Measurements from ENCODE around the gene OR13C8. TPM values are rescaled to one million over a fixed set of nuclear protein-coding genes. Genes with fewer than 3 reads are reported as not detected.
"Not testable (repeated sequence)": the region's sequence is repeated elsewhere in the genome, so short reads cannot be mapped to it uniquely, and the experiment has no call there.

OR13C8 gene, protein sequence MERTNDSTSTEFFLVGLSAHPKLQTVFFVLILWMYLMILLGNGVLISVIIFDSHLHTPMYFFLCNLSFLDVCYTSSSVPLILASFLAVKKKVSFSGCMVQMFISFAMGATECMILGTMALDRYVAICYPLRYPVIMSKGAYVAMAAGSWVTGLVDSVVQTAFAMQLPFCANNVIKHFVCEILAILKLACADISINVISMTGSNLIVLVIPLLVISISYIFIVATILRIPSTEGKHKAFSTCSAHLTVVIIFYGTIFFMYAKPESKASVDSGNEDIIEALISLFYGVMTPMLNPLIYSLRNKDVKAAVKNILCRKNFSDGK
- total RNA-seq (2014; rRNA removed; shearing (Covaris generic)): not detected in 2 replicates
- polyA plus RNA-seq (2015; cell fraction: cytosol; rRNA removed): not detected in 2 replicates
- not detected in 2 replicates for polyA plus RNA-seq (2015; cell fraction: nucleus; rRNA removed)

DNA sequence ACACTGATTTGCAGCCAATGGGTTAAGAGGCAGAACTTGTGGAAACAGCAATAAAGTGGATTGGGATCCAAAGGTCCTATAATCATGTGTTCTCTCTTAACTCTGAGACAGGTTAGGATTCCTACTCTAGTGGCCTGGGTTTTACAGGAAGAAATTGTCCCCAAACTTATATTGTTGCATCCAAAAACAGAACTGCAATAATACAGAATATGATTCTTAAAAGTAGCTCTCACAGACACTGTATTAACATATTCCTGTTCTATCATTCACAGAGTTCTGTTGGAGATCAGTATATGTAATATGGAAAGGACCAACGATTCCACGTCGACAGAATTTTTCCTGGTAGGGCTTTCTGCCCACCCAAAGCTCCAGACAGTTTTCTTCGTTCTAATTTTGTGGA, at the start of gene OR13C8:
Gene OR13C8 (plus strand): TSS at position 301 of the 400 bp plus-strand sequence. CDS start 0 bp downstream, at position 301.
- in situ Hi-C loops (cut with HindIII; ENCODE audit: low pct_unique_long_range_greater_than_20kb, low sequenced_read_pairs): no loop called here
- DNase-seq (ENCODE audit: low read depth, low spot score): no peak

DNA sequence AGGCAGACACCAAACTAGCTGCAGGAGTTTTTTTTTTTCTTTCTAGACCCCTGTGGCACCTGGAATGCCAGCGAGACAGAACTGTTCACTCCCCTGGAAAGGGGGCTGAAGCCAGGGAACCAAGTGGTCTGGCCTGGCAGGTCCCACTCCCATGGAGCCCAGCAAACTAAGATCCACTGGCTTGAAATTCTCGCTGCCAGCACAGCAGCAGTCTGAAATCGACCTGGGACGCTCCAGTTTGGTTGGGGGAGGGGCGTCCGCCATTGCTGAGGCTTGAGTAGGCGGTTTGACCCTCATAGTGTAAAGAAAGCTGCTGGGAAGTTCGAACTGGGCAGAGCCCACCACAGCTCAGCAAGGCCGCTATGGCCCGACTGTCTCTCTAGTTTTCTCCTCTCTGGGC, 48.7 kb upstream of the OR13C8 start:
- DNase-seq (ENCODE audit: low read depth, low spot score); in situ Hi-C loops (cut with HindIII; ENCODE audit: low pct_unique_long_range_greater_than_20kb, low sequenced_read_pairs): not testable (repeated sequence)

DNA sequence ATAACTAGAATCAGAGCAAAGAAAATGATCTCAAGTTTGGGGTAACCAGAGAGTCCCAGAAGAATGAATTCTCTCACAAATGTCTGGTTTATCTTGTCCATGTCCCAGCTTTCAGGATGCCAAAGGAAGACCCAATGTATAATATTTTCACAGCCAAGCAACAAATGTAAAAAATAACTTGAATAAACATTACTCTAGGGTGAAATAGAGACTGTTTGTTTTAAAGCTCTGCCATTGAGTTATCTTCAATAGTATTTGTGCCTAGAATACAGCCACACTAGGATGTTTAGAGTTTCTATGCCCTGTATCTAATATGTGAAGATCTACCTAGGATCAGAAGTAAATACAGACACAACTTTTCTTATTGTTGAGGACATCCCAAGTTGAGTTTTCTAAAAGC, 41.9 kb upstream of the OR13C8 start, which contains the start of gene OR13C4:
Gene OR13C4 (minus strand): TSS at position 101 of the 400 bp plus-strand sequence. CDS start 0 bp downstream, at position 101.
- in situ Hi-C loops (cut with HindIII; ENCODE audit: low pct_unique_long_range_greater_than_20kb, low sequenced_read_pairs): no loop called here
- no peak for DNase-seq (ENCODE audit: low read depth, low spot score)

DNA sequence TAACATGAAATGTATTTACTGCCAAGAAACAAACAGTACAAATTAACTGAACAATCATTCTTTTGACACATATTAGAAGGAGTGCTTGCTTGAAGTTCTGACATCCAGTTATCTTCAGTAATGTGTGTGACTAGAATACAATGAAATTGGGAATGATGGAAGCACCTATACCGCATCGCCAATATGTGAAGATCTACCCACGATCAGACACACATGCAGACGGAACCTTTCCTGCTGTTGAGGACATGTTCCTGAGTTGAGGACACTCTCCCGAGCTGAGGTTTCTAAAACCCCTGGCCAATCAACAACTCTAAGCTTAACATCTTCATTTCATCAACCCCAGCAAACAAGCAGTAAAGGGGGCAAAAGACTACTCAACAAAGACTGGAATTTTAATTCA, 32.2 kb upstream of the OR13C8 start, which contains the start of gene OR13C3:
Gene OR13C3 (minus strand): TSS at position 101 of the 400 bp plus-strand sequence. CDS start 133 bp downstream, outside the sequence.
- DNase-seq (ENCODE audit: low read depth, low spot score): no peak
- in situ Hi-C loops (cut with HindIII; ENCODE audit: low pct_unique_long_range_greater_than_20kb, low sequenced_read_pairs): no loop called here

DNA sequence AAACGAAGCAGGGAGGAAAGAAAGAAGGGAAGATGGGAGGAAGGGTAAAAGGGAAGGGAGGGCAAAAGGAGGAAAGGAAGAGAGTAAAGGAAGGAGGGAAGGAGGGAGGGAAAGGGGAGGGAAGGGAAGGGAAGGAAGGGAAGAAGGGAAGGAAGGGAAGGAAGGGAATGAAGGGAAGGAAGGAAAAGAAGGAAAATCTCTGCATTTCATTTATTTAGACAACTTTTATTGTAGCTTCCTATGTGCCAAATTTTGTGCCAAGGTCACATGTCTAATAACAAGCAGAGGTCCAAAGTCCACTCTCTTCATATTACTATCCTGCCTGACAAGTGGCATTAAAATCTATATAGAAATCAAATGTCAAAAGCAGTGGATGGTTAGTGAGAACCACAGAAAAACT, 29.7 kb upstream of the OR13C8 start:
- in situ Hi-C loops (cut with HindIII; ENCODE audit: low pct_unique_long_range_greater_than_20kb, low sequenced_read_pairs): no loop called here
- DNase-seq (ENCODE audit: low read depth, low spot score): no peak

DNA sequence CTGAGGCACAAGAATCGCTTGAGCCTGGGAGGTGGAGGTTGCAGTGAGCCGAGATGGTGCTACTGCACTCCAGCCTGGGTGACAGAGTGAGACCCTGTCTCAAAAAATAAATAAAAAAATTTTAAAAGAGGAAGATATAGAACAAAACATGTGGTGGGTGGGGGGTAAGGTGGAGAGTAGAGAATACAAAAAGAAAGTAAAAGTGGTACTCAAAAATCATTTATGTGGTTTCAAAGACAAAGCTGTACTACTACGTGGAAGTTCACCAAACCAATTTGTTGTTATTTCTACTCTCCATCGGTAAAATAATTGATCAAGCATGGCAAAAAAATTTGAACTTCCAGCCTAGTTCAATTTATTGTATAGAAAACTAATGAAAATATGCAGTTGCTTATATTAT, 24.3 kb upstream of the OR13C8 start:
- no peak for DNase-seq (ENCODE audit: low read depth, low spot score)
- in situ Hi-C loops (cut with HindIII; ENCODE audit: low pct_unique_long_range_greater_than_20kb, low sequenced_read_pairs): no loop called here

DNA sequence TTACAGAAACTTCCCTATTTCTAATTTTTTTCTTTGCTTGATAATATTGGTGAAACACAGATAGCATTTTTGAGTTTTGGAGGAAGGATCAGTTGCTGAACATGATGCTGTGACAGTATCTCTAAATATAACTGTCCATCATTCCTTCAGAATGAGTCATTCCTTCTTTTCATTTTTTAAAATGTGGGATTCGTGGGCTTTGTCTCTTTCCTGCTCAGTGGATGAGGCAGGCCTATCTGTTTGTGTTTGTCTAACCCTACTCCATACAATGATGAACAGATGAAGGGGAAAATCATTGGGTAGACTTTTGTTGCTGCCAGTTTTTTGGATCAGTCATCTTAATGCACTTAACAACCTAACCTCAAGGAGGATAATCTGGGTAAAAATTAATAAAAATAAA, 15.7 kb upstream of the OR13C8 start:
- no peak for DNase-seq (ENCODE audit: low read depth, low spot score)
- in situ Hi-C loops (cut with HindIII; ENCODE audit: low pct_unique_long_range_greater_than_20kb, low sequenced_read_pairs): no loop called here

DNA sequence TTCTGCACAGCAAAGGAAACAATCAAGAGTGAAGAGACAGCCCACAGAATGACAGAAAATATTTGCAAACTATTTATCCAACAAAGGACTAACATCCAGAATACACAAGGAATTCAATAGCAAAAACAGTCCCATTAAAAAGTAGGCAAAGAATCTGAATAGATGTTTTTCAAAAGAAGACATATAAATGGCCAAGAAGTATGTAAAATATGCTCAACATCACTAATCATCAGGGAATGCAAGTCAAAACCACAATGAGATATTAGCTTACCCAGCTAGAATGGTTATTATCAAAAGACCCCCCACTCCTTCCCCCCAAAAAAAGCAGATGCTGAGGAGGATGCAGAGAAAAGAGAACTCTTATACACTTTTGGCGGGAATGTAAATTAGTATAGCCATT, 13.4 kb upstream of the OR13C8 start:
- in situ Hi-C loops (cut with HindIII; ENCODE audit: low pct_unique_long_range_greater_than_20kb, low sequenced_read_pairs): no loop called here
- DNase-seq (ENCODE audit: low read depth, low spot score): no peak

DNA sequence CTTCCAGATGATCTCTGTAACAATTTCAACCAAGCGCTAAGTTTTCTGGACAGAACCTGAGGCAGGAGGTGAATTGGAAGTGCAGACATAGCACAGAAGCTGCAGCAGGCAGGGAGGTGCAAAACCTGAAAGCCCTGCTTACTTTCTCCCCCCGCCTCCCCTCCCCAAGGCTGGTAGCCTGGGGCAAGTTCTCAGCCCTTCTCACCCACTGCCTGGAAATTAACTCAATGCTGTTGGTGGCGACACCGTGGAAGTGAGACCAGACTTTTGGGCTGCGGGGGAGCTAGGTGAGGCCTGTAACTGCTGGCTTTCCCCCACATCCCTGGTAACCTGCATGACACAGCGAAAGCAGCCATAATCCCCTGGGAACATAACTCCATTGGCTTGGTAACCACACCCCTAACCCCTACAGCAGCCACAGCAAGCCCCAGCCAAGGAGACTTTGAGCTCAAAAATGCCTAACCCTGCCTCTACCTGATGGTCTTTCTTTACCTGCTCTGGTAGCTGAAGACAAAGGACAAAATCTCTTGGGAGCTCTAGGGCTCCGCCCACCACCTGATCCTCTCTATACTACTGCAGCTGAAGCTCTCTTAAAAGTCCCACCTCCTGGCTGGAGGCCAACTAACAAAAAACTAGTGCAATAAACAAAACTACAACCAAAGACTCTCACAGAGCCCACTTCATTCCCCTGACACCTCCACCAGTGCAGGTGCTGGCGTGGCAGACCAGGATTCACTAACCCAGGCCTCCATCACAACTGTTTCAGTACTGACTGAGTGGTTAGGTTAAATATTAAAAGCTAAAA, 11.9 kb upstream of the OR13C8 start:
- in situ Hi-C loops (cut with HindIII; ENCODE audit: low pct_unique_long_range_greater_than_20kb, low sequenced_read_pairs): no loop called here
- DNase-seq (ENCODE audit: low read depth, low spot score): no peak

DNA sequence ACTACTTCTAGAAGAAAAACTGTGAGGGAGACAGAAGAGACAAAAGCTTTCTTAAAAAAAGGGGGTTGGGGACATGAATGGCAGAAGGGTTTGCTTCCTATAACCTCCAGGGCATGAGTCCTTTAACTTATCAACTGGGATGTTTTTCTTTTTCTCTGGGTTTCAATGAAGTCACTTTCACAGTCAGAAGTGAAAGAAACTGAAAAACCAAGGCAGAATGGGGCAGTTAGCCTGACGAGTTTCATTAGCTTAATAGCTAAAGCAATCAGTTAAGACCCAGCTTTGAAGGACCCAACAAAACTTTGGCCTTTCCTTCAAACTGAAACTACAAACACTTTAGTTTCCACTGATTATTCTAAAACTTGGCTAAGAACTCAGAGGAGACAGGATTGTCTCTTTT, 4.6 kb upstream of the OR13C8 start:
- in situ Hi-C loops (cut with HindIII; ENCODE audit: low pct_unique_long_range_greater_than_20kb, low sequenced_read_pairs): no loop called here
- no peak for DNase-seq (ENCODE audit: low read depth, low spot score)

DNA sequence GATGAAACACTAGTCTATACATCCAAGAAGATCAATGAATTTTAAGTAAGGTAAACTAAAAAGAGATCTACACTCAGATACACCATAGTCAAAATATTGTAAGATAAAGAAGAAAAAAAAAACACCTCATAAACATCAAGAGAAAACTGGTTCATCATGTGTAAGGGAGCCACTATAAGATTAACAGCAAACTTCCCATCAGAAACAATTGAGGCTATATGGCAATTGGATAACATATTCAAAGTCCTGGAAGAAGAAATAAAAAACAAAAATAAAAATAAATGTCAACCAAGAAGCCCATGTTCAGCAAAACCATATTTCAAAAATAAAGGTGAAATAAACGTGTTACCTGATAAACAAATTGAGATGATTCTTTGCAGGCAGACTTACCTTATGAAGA, 3.6 kb downstream of the OR13C8 start:
- no peak for DNase-seq (ENCODE audit: low read depth, low spot score)
- in situ Hi-C loops (cut with HindIII; ENCODE audit: low pct_unique_long_range_greater_than_20kb, low sequenced_read_pairs): no loop called here

DNA sequence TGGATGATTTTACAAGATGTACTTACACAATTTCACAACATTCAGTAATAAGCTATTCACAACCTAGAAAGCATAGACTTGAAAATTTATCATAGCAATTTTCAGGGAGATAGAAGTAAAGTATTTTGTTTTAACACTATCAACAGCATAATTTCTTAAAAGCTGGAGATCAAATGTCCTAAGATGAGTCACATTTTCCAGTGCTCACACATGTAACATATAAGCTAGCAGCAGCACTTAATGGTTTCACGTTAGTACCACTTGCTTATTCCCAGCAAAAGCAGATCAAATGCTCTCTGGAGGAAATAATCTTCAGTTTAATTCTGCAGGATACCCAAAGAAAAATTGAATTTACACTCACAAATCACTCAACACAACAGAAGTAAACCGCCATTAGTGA, 6.5 kb downstream of the OR13C8 start:
- DNase-seq (ENCODE audit: low read depth, low spot score): no peak
- in situ Hi-C loops (cut with HindIII; ENCODE audit: low pct_unique_long_range_greater_than_20kb, low sequenced_read_pairs): no loop called here

DNA sequence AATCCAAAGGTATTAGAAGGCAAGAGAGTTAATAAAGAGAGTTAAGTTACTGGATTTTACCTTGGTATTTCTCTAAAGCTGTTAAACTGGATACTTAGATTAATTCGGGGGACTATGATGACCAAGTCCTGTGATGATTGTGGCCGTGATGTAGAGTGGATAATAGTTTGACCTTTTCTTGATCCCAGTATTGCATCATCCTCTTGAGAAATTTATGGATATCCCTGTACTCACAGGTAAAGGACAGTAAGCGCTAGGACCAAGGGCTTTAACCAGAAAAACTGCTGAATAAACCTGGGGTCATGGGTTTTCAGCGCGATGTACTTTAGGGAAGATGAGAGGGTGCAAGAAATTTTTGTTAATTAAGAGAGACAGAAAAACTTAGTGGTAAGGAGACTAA, 8.3 kb downstream of the OR13C8 start:
- in situ Hi-C loops (cut with HindIII; ENCODE audit: low pct_unique_long_range_greater_than_20kb, low sequenced_read_pairs): no loop called here
- DNase-seq (ENCODE audit: low read depth, low spot score): no peak

DNA sequence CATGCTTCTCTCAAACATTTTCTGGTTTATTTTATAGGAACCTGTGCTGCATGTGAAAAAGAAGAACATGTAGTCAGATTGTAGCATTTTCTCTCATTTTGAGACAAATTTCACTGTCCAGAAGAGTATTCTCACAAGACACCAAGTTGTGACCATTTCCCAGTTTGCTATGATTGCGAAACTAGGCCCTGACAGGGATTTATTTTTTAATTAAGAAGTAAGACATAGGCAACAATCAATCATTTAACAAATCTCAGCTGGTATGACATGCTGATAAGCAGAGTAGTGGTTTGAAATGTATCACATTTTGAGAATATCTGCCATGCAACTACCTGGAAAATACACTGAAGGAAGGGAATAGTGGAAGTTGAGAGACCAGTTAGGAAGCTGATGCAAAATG, 11.6 kb downstream of the OR13C8 start:
- DNase-seq (ENCODE audit: low read depth, low spot score): no peak
- in situ Hi-C loops (cut with HindIII; ENCODE audit: low pct_unique_long_range_greater_than_20kb, low sequenced_read_pairs): no loop called here

DNA sequence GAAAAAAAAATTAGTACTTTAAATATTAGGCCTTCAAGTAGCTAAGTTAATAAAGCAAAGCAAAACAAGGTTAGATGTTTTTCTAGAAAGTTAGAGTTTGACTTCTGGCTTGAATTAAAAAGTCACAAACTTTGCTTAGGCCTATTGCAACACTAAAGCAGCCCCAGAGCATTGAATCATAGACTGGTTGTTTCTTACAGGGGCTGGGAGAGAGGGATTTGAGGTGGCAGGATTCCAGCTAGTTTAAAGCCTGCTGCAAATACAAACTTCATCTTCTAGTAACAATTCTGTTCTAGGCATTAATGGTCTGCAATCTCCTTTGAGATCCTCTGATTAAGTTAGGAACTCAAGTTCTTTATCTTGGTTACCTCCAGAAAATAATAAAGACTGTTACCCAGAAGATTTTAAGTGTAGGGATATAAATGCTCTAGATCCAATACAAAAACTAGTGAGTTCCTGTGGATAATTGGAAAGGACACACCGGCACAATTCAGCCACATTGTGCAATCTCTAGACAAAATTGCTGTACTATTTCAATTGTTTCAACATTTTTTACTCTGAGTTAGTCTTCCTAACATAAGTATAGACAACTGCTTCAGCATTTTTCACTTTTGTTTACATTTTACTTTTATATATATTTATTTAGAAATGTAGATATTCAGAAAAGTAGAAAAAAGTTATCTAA, 17.7 kb downstream of the OR13C8 start:
- in situ Hi-C loops (cut with HindIII; ENCODE audit: low pct_unique_long_range_greater_than_20kb, low sequenced_read_pairs): no loop called here
- DNase-seq (ENCODE audit: low read depth, low spot score): no peak

DNA sequence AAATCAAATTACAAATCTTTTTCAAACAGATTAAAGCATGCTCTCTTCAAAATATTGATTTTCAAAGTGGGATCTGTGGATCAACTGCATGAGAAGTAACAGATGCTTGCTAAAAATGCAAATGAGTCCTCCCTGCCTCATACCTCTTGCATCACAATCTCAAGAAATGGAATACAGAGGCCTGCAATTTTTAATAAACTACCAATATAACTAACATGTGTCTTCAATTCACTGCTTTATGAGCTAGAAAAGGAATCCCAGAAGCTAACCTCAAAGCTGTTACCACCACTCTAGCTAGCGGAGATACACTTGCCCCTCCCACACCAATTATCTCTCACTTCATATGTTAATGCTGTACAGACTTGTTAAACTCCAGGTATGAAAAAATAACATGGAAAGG, 20.7 kb downstream of the OR13C8 start:
- in situ Hi-C loops (cut with HindIII; ENCODE audit: low pct_unique_long_range_greater_than_20kb, low sequenced_read_pairs): no loop called here
- DNase-seq (ENCODE audit: low read depth, low spot score): no peak

DNA sequence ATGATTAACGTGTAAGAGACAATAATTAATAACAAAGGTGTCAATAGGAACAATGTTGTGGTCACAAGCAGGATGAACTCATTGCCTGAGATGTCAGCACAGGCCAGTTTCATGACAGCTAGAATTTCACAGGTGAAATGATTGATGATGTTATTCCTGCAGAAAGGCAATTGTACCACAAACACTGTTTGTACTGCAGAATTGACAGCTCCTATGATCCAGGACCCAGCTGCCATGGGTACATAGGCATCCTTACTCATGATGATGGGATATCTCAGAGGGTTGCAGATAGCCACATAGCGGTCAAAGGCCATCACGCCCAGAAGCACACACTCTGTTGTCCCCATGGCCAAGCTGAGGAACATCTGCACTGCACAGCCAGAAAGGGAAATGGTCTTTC, 29.8 kb downstream of the OR13C8 start:
- DNase-seq (ENCODE audit: low read depth, low spot score); in situ Hi-C loops (cut with HindIII; ENCODE audit: low pct_unique_long_range_greater_than_20kb, low sequenced_read_pairs): not testable (repeated sequence)

DNA sequence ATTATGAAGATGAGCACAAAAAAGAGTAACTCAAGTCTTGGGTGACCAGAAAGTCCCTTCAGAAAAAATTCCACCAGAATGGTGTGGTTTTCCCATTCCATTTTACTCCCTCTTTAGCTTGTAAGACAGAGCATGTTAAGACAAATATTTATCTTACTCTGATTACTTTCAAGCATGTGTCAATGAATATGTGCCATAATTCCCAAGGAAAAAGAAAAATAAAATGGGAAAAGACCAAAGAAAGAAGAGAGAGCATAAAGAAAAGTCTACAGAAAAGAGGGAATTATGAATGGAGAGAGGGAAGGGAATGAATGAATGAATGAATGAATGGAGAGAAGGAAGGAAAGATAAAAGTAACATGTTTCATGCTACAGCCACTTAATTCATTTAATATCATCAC, 30.3 kb downstream of the OR13C8 start, which contains the start of gene OR13C5:
Gene OR13C5 (minus strand): TSS at position 101 of the 400 bp plus-strand sequence. CDS start 0 bp downstream, at position 101.
- in situ Hi-C loops (cut with HindIII; ENCODE audit: low pct_unique_long_range_greater_than_20kb, low sequenced_read_pairs); DNase-seq (ENCODE audit: low read depth, low spot score): not testable (repeated sequence)

Measured in SK-MEL-5 (cell line).